Stimulated activated naive B cell treated with anti-CD40 and anti-IgM and Interleukin-4, amounts not matched to agents 10 μg/mL and 1 μg/mL and 100 μg/mL, for 72 hours (primary cell): Measurements from ENCODE around the gene FBXL13.
"Not testable (repeated sequence)": the region's sequence is repeated elsewhere in the genome, so short reads cannot be mapped to it uniquely, and the experiment has no call there.

Experiments used
- ATAC-seq, 2 donors: fragments of 150-1000 bp; cut with Tn5 transposase; replicated peaks; 2 replicates each; pipeline ENCODE4 v1.10.0; 2021; ENCODE audit warnings: moderate library complexity in 1 of 2
- DNase-seq: peaks from one replicate; pipeline ENCODE4 v3.0.0; 2021
- H3K27ac Mint-ChIP-seq: one replicate; pipeline ENCODE4 v1.8.0; 2022; ENCODE audit warnings: mild to moderate bottlenecking, mixed read lengths
- H3K27me3 Mint-ChIP-seq, 2 donors: one replicate each; pipeline ENCODE4 v1.8.0; 2022; ENCODE audit warnings: mixed read lengths in 2 of 2
- H3K36me3 Mint-ChIP-seq, 2 donors: one replicate each; pipeline ENCODE4 v1.8.0; 2022; ENCODE audit warnings: mixed read lengths in 2 of 2, mild to moderate bottlenecking in 1 of 2
- H3K4me1 Mint-ChIP-seq, 2 donors: one replicate each; pipeline ENCODE4 v1.8.0; 2022; ENCODE audit warnings: mixed read lengths in 2 of 2, mild to moderate bottlenecking in 1 of 2
- H3K4me3 Mint-ChIP-seq, 2 donors: one replicate each; pipeline ENCODE4 v1.8.0; 2022; ENCODE audit warnings: mild to moderate bottlenecking in 2 of 2, mixed read lengths in 2 of 2, moderate library complexity in 1 of 2
- H3K9me3 Mint-ChIP-seq, 2 donors: one replicate each; pipeline ENCODE4 v1.8.0; 2022; ENCODE audit warnings: mixed read lengths in 2 of 2, mild to moderate bottlenecking in 1 of 2

FBXL13 gene

GRCh38 chr7:102859799-102860125 is 214.8 kb downstream of the FBXL13 start:
- Mint-ChIP-seq H3K27me3 (no peaks in the 10 kb centered on the region), H3K4me3 (no peak overlapping the region), H3K36me3 (peaks cover 0 to 3% of the 10 kb centered on the region in 2 donors), H3K27ac (no peak overlapping the region), H3K9me3 (no peaks in the 10 kb centered on the region), H3K4me1 (no peaks in the 10 kb centered on the region)
- DNase-seq (no peak), ATAC-seq (no peak)

- ATAC-seq (no peak), DNase-seq (no peak)
- Mint-ChIP-seq H3K27ac (no peak overlapping the region), H3K27me3 (no peaks in the 10 kb centered on the region), H3K36me3 (peaks cover 0 to 3% of the 10 kb centered on the region in 2 donors), H3K4me3 (no peak overlapping the region), H3K9me3 (no peaks in the 10 kb centered on the region), H3K4me1 (no peaks in the 10 kb centered on the region)
Observed at GRCh38 chr7:102859084-102859798, 215.4 kb downstream of the FBXL13 start.

GRCh38 chr7:102856036-102856435 is 218.6 kb downstream of the FBXL13 start:
- H3K4me3 Mint-ChIP-seq = no peak overlapping the region
- no peak for ATAC-seq
- no peak overlapping the region for H3K27ac Mint-ChIP-seq
- no peaks in the 10 kb centered on the region for H3K4me1 Mint-ChIP-seq
- no peak for DNase-seq
- H3K36me3 Mint-ChIP-seq = peaks cover 12 to 14% of the 10 kb centered on the region in 2 donors
- H3K27me3 Mint-ChIP-seq = no peaks in the 10 kb centered on the region
- H3K9me3 Mint-ChIP-seq = peaks cover 5 to 16% of the 10 kb centered on the region in 2 donors

- Mint-ChIP-seq H3K9me3 (peaks cover 5 to 16% of the 10 kb centered on the region in 2 donors), H3K4me1 (no peaks in the 10 kb centered on the region), H3K27me3 (no peaks in the 10 kb centered on the region), H3K36me3 (peaks cover 9 to 14% of the 10 kb centered on the region in 2 donors), H3K27ac (no peak overlapping the region), H3K4me3 (no peak overlapping the region)
- DNase-seq = no peak
- ATAC-seq = no peak
Observed at GRCh38 chr7:102849538-102849937, 225.1 kb downstream of the FBXL13 start.

- Mint-ChIP-seq H3K36me3 (peaks cover 9 to 14% of the 10 kb centered on the region in 2 donors), H3K9me3 (peaks cover 5 to 16% of the 10 kb centered on the region in 2 donors), H3K27ac (no peak overlapping the region), H3K4me3 (no peak overlapping the region), H3K4me1 (peaks cover 2 to 4% of the 10 kb centered on the region in 2 donors), H3K27me3 (no peaks in the 10 kb centered on the region)
- DNase-seq (no peak), ATAC-seq (no peak)
Observed at GRCh38 chr7:102849079-102849478, 225.5 kb downstream of the FBXL13 start.

GRCh38 chr7:102845346-102845745 is 229.2 kb downstream of the FBXL13 start:
- Mint-ChIP-seq H3K36me3 (peaks cover 0 to 7% of the 10 kb centered on the region in 2 donors), H3K27ac (no peak overlapping the region), H3K27me3 (no peaks in the 10 kb centered on the region), H3K4me1 (peaks cover 7 to 8% of the 10 kb centered on the region in 2 donors), H3K9me3 (no peaks in the 10 kb centered on the region), H3K4me3 (no peak overlapping the region)
- DNase-seq (no peak), ATAC-seq (no peak)

GRCh38 chr7:102843850-102844249 is 230.7 kb downstream of the FBXL13 start:
- Mint-ChIP-seq H3K27me3 (no peaks in the 10 kb centered on the region), H3K36me3 (peaks cover 0 to 11% of the 10 kb centered on the region in 2 donors), H3K4me1 (peaks cover 7 to 8% of the 10 kb centered on the region in 2 donors), H3K4me3 (no peak overlapping the region), H3K27ac (no peak overlapping the region), H3K9me3 (no peaks in the 10 kb centered on the region)
- no peak for DNase-seq
- peak; percentile 69 to 93 for ATAC-seq

- peaks cover 0 to 18% of the 10 kb centered on the region in 2 donors for H3K36me3 Mint-ChIP-seq
- DNase-seq = no peak
- no peaks in the 10 kb centered on the region for H3K9me3 Mint-ChIP-seq
- H3K4me3 Mint-ChIP-seq = no peak overlapping the region
- ATAC-seq = no peak
- no peak overlapping the region for H3K27ac Mint-ChIP-seq
- peaks cover 7 to 8% of the 10 kb centered on the region in 2 donors for H3K4me1 Mint-ChIP-seq
- H3K27me3 Mint-ChIP-seq = no peaks in the 10 kb centered on the region
Observed at GRCh38 chr7:102842284-102842683, 232.3 kb downstream of the FBXL13 start.

- Mint-ChIP-seq H3K4me1 (peaks cover 7 to 8% of the 10 kb centered on the region in 2 donors), H3K27ac (no peak overlapping the region), H3K27me3 (no peaks in the 10 kb centered on the region), H3K4me3 (no peak overlapping the region), H3K9me3 (no peaks in the 10 kb centered on the region), H3K36me3 (peaks cover 0 to 26% of the 10 kb centered on the region in 2 donors)
- ATAC-seq (no peak), DNase-seq (no peak)
Observed at GRCh38 chr7:102841290-102841689, 233.3 kb downstream of the FBXL13 start.

GRCh38 chr7:102840404-102840803 is 234.2 kb downstream of the FBXL13 start:
- Mint-ChIP-seq H3K9me3 (no peaks in the 10 kb centered on the region), H3K27me3 (no peaks in the 10 kb centered on the region), H3K36me3 (peaks cover 0 to 28% of the 10 kb centered on the region in 2 donors), H3K4me1 (peaks cover 7 to 8% of the 10 kb centered on the region in 2 donors), H3K27ac (peak overlapping the region; percentile 37), H3K4me3 (no peak overlapping the region)
- ATAC-seq (peak; percentile 48 to 56), DNase-seq (no peak)

- H3K4me3 Mint-ChIP-seq, H3K27me3 Mint-ChIP-seq, H3K27ac Mint-ChIP-seq, ATAC-seq, H3K4me1 Mint-ChIP-seq, DNase-seq, H3K9me3 Mint-ChIP-seq: not testable (repeated sequence)
- peaks cover 0 to 28% of the 10 kb centered on the region in 2 donors for H3K36me3 Mint-ChIP-seq
Observed at GRCh38 chr7:102838572-102839101, 236.0 kb downstream of the FBXL13 start.

- DNase-seq = no peak
- no peaks in the 10 kb centered on the region for H3K9me3 Mint-ChIP-seq
- peaks cover 0 to 8% of the 10 kb centered on the region in 2 donors for H3K4me1 Mint-ChIP-seq
- H3K36me3 Mint-ChIP-seq = peaks cover 0 to 31% of the 10 kb centered on the region in 2 donors
- H3K27ac Mint-ChIP-seq = no peak overlapping the region
- no peak overlapping the region for H3K4me3 Mint-ChIP-seq
- ATAC-seq = no peak
- no peaks in the 10 kb centered on the region for H3K27me3 Mint-ChIP-seq
Observed at GRCh38 chr7:102837802-102838201, 236.8 kb downstream of the FBXL13 start.

- Mint-ChIP-seq H3K4me1 (peaks cover 0 to 8% of the 10 kb centered on the region in 2 donors), H3K9me3 (no peaks in the 10 kb centered on the region), H3K27me3 (no peaks in the 10 kb centered on the region), H3K4me3 (no peak overlapping the region), H3K27ac (no peak overlapping the region), H3K36me3 (peaks cover 0 to 25% of the 10 kb centered on the region in 2 donors)
- ATAC-seq (no peak), DNase-seq (no peak)
Observed at GRCh38 chr7:102836977-102837376, 237.6 kb downstream of the FBXL13 start.

GRCh38 chr7:102836191-102836919 is 238.2 kb downstream of the FBXL13 start:
- ATAC-seq (no peak), DNase-seq (no peak)
- H3K9me3 Mint-ChIP-seq = no peaks in the 10 kb centered on the region
- H3K27ac Mint-ChIP-seq = no peak overlapping the region
- no peak overlapping the region for H3K4me3 Mint-ChIP-seq
- H3K27me3 Mint-ChIP-seq = no peaks in the 10 kb centered on the region
- H3K4me1 Mint-ChIP-seq = peaks cover 0 to 8% of the 10 kb centered on the region in 2 donors
- H3K36me3 Mint-ChIP-seq = peaks cover 3 to 24% of the 10 kb centered on the region in 2 donors

GRCh38 chr7:102834999-102835398 is 239.6 kb downstream of the FBXL13 start:
- H3K27ac Mint-ChIP-seq = no peak overlapping the region
- H3K4me1 Mint-ChIP-seq = peaks cover 0 to 5% of the 10 kb centered on the region in 2 donors
- H3K36me3 Mint-ChIP-seq = peaks cover 8 to 33% of the 10 kb centered on the region in 2 donors
- no peaks in the 10 kb centered on the region for H3K27me3 Mint-ChIP-seq
- ATAC-seq (peak; percentile 74 to 94), DNase-seq (peak; percentile 2)
- no peaks in the 10 kb centered on the region for H3K9me3 Mint-ChIP-seq
- no peak overlapping the region for H3K4me3 Mint-ChIP-seq
